K562 (cell line): ENCODE data around the gene LRP1-AS. TPM values are rescaled to one million over a fixed set of nuclear protein-coding genes. Genes with fewer than 3 reads are reported as not detected.

Experiments used
- ATAC-seq: fragments of 200-7000 bp; cut with Tn5 transposase; 3 replicates; pipeline ENCODE4 v1.9.1; 2020; ENCODE audit warnings: moderate library complexity
- BruUV-seq: library from RNA; stranded (reverse); fragments of 400-500 nt; replicated peaks from 2 replicates; lab custom pipeline; 2021; lab: Mats Ljungman, UMichigan
- CTCF ChIA-PET: fragments of 300-600 bp; formaldehyde crosslinking; extraction: SDS; loops from one replicate; lab custom pipeline; 2021; ENCODE audit warnings: low intra/inter-chr PET ratio; lab: Yijun Ruan, JAX
- POLR2A ChIA-PET: fragments of 300-600, 350-650 bp; sonication (Branson Sonifier 250); formaldehyde crosslinking; extraction: SDS; loops from one replicate; lab custom pipeline; 2021; ENCODE audit warnings: antibody characterized with exemption, inconsistent platforms; lab: Yijun Ruan, JAX
- DNase-seq, 4 experiments: peaks; one replicate each; pipeline versions ENCODE4 v3.0.0 to v3.0.0-alpha.2; 2011 to 2018; ENCODE audit warnings: low spot score in 3 of 4, mixed read lengths in 3 of 4; ENCODE audit errors: extremely low read depth in 1 of 4
- FAIRE-seq: peaks from 2 replicates; lab custom pipeline; 2011; peaks lifted over from hg19 to GRCh38; lab: Jason Lieb, UNC
- H2AFZ ChIP-seq: 2 replicates; pipeline ENCODE4 v1.6.0; 2011; ENCODE audit warnings: low read depth, low read length, control low read depth, inconsistent platforms
- H3K27ac ChIP-seq: fragments of 200-600 bp; 3 replicates; pipeline ENCODE4 v1.8.0; 2011; ENCODE audit warnings: low read depth, mild to moderate bottlenecking, control low read depth, inconsistent platforms, low read length, moderate library complexity, mixed read lengths; ENCODE audit errors: extremely low read depth
- H3K27me3 ChIP-seq, 2 experiments: fragments of 300-600 bp in 1 of 2; 2 replicates in 1 of 2; 3 replicates in 1 of 2; pipeline versions ENCODE4 v1.6.0 to v1.8.0; 2011; ENCODE audit warnings: inconsistent platforms in 2 of 2, low read length in 2 of 2, mild to moderate bottlenecking in 1 of 2, mixed read lengths in 1 of 2, moderate library complexity in 1 of 2; ENCODE audit not compliant: control insufficient read depth in 2 of 2, insufficient read depth in 2 of 2
- H3K36me3 ChIP-seq: fragments of 300-600 bp; 3 replicates; pipeline ENCODE4 v1.8.0; 2011; ENCODE audit warnings: mild to moderate bottlenecking, low read length, inconsistent platforms; ENCODE audit not compliant: control insufficient read depth, insufficient read depth
- H3K4me1 ChIP-seq, 2 experiments: fragments of 200-600 bp in 1 of 2; replicated peaks in 1 of 2; 2 replicates in 1 of 2; 3 replicates in 1 of 2; pipeline versions ENCODE4 v1.5.1 to v1.8.0; 2011; ENCODE audit warnings: inconsistent platforms in 2 of 2, low read length in 2 of 2, mild to moderate bottlenecking in 1 of 2, mixed read lengths in 1 of 2, moderate library complexity in 1 of 2; ENCODE audit not compliant: control insufficient read depth in 2 of 2, insufficient read depth in 2 of 2
- H3K4me2 ChIP-seq: 2 replicates; pipeline ENCODE4 v1.6.1; 2011; ENCODE audit warnings: low read length, control low read depth, inconsistent platforms, mixed read lengths; ENCODE audit not compliant: insufficient read depth
- H3K4me3 ChIP-seq: fragments of 200-600 bp; sonication (generic), shearing (Covaris generic); 2 replicates; pipeline ENCODE4 v1.5.1; 2016; ENCODE audit warnings: control low read depth, inconsistent platforms
- H3K79me2 ChIP-seq: fragments of 200-600 bp; 3 replicates; pipeline ENCODE4 v1.8.0; 2011; ENCODE audit warnings: low read length, inconsistent platforms; ENCODE audit not compliant: control insufficient read depth, insufficient read depth
- H3K9ac ChIP-seq, 2 experiments: 2 replicates each; pipeline versions ENCODE4 v1.6.0 to v1.6.1; 2011; ENCODE audit warnings: low read depth in 2 of 2, low read length in 2 of 2, control low read depth in 1 of 2, inconsistent platforms in 1 of 2, mild to moderate bottlenecking in 1 of 2, mixed read lengths in 1 of 2; ENCODE audit not compliant: insufficient read depth in 1 of 2
- H3K9me1 ChIP-seq: one replicate; pipeline ENCODE4 v1.6.0; 2011; ENCODE audit warnings: inconsistent platforms, mild to moderate bottlenecking, low read length, moderate library complexity; ENCODE audit not compliant: control insufficient read depth, insufficient read depth
- H3K9me3 ChIP-seq: replicated peaks from 2 replicates; pipeline ENCODE4 v1.5.1; 2011; ENCODE audit warnings: low read depth, low read length, inconsistent platforms; ENCODE audit not compliant: control insufficient read depth, insufficient read depth
- H4K20me1 ChIP-seq: replicated peaks from 2 replicates; pipeline ENCODE4 v1.6.1; 2011; ENCODE audit warnings: low read length, inconsistent platforms, mixed read lengths; ENCODE audit not compliant: control insufficient read depth, insufficient read depth
- ARID3B ChIP-seq: fragments of 250-450 bp; sonication (Bioruptor Pico); IDR thresholded peaks from 2 replicates; pipeline ENCODE4 v1.4.0; 2020; ENCODE audit warnings: borderline replicate concordance
- ARID4B ChIP-seq: sonication (generic); formaldehyde crosslinking; IDR thresholded peaks from 2 replicates; pipeline ENCODE4 v1.8.0; 2022; ENCODE audit warnings: mild to moderate bottlenecking, missing genetic modification reagents
- CREBBP ChIP-seq: IDR thresholded peaks from one replicate; pipeline ENCODE4 v1.6.1; 2012; ENCODE audit warnings: low read depth, mild to moderate bottlenecking, control low read depth, inconsistent platforms, low read length
- DEAF1 ChIP-seq: fragments of 450-650 bp; formaldehyde crosslinking; IDR thresholded peaks from 2 replicates; pipeline ENCODE4 v1.4.0; 2020; ENCODE audit warnings: mild to moderate bottlenecking, moderate library complexity
- ETS2 ChIP-seq: IDR thresholded peaks from 2 replicates; pipeline ENCODE4 v1.6.1; 2016; ENCODE audit warnings: borderline replicate concordance, missing genetic modification characterization, mild to moderate bottlenecking, moderate library complexity, missing compliant biosample characterization; ENCODE audit not compliant: poor library complexity, severe bottlenecking
- EWSR1 ChIP-seq: fragments of 450-650 bp; IDR thresholded peaks from 2 replicates; pipeline ENCODE4 v1.6.1; 2018; ENCODE audit warnings: borderline replicate concordance, mild to moderate bottlenecking, low read depth, moderate library complexity; ENCODE audit not compliant: partially characterized antibody
- HNRNPK ChIP-seq: fragments of 200-400 bp; formaldehyde crosslinking; IDR thresholded peaks from one replicate; pipeline ENCODE4 v1.6.1; 2018; ENCODE audit warnings: mild to moderate bottlenecking, low read depth, low read length; ENCODE audit not compliant: poor library complexity, severe bottlenecking
- KLF16 ChIP-seq: IDR thresholded peaks from 2 replicates; pipeline ENCODE4 v1.6.1; 2016; ENCODE audit warnings: antibody characterized with exemption
- TRIM28 ChIP-seq: fragments of 450-650 bp; IDR thresholded peaks from 2 replicates; pipeline ENCODE4 v1.6.1; 2017
- USF2 ChIP-seq: sonication (generic); formaldehyde crosslinking; IDR thresholded peaks from 2 replicates; pipeline ENCODE4 v1.5.0; 2020; ENCODE audit warnings: missing genetic modification reagents
- ZNF324 ChIP-seq: fragments of 250-450 bp; sonication (Bioruptor Pico); IDR thresholded peaks from 2 replicates; pipeline ENCODE4 v1.4.0; 2020; ENCODE audit warnings: mild to moderate bottlenecking
- ZNF347 ChIP-seq: fragments of 450-650 bp; formaldehyde crosslinking; IDR thresholded peaks from 2 replicates; pipeline ENCODE4 v1.4.0; 2020; ENCODE audit warnings: low read depth, mild to moderate bottlenecking, moderate library complexity
- ZNF583 ChIP-seq: fragments of 250-450 bp; sonication (Bioruptor Pico); IDR thresholded peaks from 2 replicates; pipeline ENCODE4 v1.4.0; 2020
- WGBS: fragments of 100-300 bp; shearing (Covaris generic); methylation state at CpG from one replicate; pipeline ENCODE4 v1.1.6; 2016; ENCODE audit warnings: low coverage, mixed read lengths; ENCODE audit not compliant: insufficient coverage; ENCODE audit errors: missing lambda C conversion rate; 5-methylcytosine and 5-hydroxymethylcytosine counted together
- in situ Hi-C: fragments of 300-500 bp; cut with MboI; formaldehyde crosslinking; loops from 4 replicates; pipeline ENCODE4 v1.15.0; 2018; ENCODE audit warnings: inconsistent platforms, mixed read lengths
- intact Hi-C: fragments of 100-400 bp; cut with micrococcal nuclease; formaldehyde crosslinking; loops from 2 replicates; pipeline ENCODE4 v1.14.2; 2022
- polyA plus RNA-seq, 8 experiments: library from polyadenylated mRNA; depleted of rRNA in 4 of 8; stranded (reverse) in 5 of 8; unstranded in 3 of 8; fragments of >200 nt; fragmentation: Nextera tagmentation in 2 of 8; fragmentation: Illumina TruSeq in 1 of 8; extraction: Ambion mirVana in 2 of 8; extraction: Trizol in 1 of 8; gene quantifications; 2 replicates each; pipeline versions ENCODE4 v1.2.1 to v1.2.3, GENCODE V29; 2011 to 2014; ENCODE audit warnings: inconsistent platforms in 1 of 8, missing spikeins in 1 of 8
- total RNA-seq, 7 experiments: library from RNA; depleted of rRNA in 6 of 7; stranded (reverse); fragments of >200 nt in 6 of 7; fragmentation: Illumina TruSeq in 2 of 7; extraction: Trizol in 2 of 7; gene quantifications; 2 replicates each; pipeline versions ENCODE4 v1.2.1 to v1.2.3, GENCODE V29; 2011 to 2021; ENCODE audit warnings: low replicate concordance in 1 of 7

Gene LRP1-AS
- total and polyA plus RNA-seq, 9 of the 15 experiments (the other 6 are each of a cell fraction or from before 2014, with no cell fraction given), result not detected

- Histone ChIP-seq H3K4me3 (no peak overlapping the region), H3K79me2 (peaks cover 25% of the 10 kb centered on the region), H3K9me3 (no peaks in the 10 kb centered on the region), H2AFZ (no peak overlapping the region), H4K20me1 (peaks cover 3% of the 10 kb centered on the region), H3K27ac (no peak overlapping the region), H3K9me1 (no peaks in the 10 kb centered on the region), H3K9ac (0 out of 4 replicates have a peak overlapping the region, but pooled peaks of 1 of the 2 experiments have one; percentile 3), H3K36me3 (peaks cover 81% of the 10 kb centered on the region), H3K27me3 (no peaks in the 10 kb centered on the region; a peak in 1 of 5 replicates), H3K4me2 (no peak overlapping the region), H3K4me1 (peaks cover 44 to 67% of the 10 kb centered on the region in 2 experiments)
- no peak for TF ChIP-seq ETS2
- no peak for TF ChIP-seq USF2 (CRISPR knock-in tag)
- no peak for TF ChIP-seq ZNF583 (CRISPR knock-in tag)
- TF ChIP-seq TRIM28, result no peak
- TF ChIP-seq ARID4B (CRISPR knock-in tag), result no peak
- no peak for TF ChIP-seq KLF16
- no peak for TF ChIP-seq ZNF324
- no peak for TF ChIP-seq DEAF1 (CRISPR knock-in tag)
- TF ChIP-seq ZNF347 (CRISPR knock-in tag), result no peak
- TF ChIP-seq HNRNPK, result no peak
- no peak for TF ChIP-seq ARID3B (CRISPR knock-in tag)
- TF ChIP-seq EWSR1, result no peak
- TF ChIP-seq CREBBP, result no peak
- FAIRE-seq (peak; percentile 11), ATAC-seq (no peak), DNase-seq (peak in 1 of 4 experiments; percentile 9)
- CTCF ChIA-PET, result no interaction called here
- BruUV-seq, result no TSS peak
- WGBS, result 94% methylated on average over 3 of the region's 3 CpGs
- in situ Hi-C loops, result no loop called here
- POLR2A ChIA-PET, result interaction anchor here (0.9 to 5.1 kb wide), 3 partner anchors 10 to 16 kb away, joined by 3 to 32 read pairs (median 7); partner anchors contain the start of gene STAT6
- intact Hi-C loops, result no loop called here
These were observed 52.0 kb downstream of the LRP1-AS start for GRCh38 chr12:57095440-57095839.
